MV-4-11 (cell line): ENCODE data around the gene EMILIN3.

Experiments
- DNase-seq: peaks from one replicate; lab custom pipeline; 2025; lab: John Stamatoyannopoulos, UW

EMILIN3 gene

GRCh38 chr20:41316602-41317545, 49.7 kb downstream of the EMILIN3 start:
- DNase-seq = peak; percentile 25

DNA sequence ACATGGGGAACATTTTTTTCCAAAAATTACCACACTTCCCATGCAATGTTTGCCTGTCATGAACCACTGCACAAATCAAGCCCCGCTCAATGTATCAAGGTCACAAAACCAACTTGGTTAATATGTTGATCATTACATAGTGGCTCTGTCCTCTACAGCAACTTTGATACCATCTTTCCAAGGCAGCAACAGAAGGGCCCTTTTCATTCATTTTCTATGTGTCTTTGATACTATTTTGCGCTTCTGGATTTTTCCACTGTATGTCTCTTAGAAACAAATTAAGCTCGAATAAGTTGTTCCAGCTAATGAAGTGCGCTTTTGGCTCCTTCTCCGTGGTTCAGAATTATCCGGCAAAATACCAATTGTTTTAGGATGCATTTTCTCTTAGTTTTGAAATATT, 50.6 kb downstream of the EMILIN3 start:
- no peak for DNase-seq

DNA sequence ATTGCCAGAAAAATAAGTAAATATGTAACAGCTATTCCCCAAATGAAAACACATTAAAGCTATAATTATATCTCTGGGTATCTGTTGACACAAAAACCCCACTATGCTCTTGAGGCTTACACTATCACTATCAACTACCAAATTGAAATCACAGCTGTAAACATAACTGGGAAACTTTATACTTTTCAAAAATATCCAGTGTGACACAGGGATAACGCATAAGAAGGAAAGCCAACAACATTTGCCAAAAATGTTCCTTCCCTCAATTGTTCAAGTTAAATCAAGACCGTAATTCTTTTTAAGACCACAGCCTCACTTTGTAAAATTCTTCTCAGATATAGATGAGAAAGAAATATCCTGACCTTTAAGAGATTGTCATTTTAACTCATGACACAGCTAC, 52.2 kb downstream of the EMILIN3 start:
- DNase-seq = no peak

DNA sequence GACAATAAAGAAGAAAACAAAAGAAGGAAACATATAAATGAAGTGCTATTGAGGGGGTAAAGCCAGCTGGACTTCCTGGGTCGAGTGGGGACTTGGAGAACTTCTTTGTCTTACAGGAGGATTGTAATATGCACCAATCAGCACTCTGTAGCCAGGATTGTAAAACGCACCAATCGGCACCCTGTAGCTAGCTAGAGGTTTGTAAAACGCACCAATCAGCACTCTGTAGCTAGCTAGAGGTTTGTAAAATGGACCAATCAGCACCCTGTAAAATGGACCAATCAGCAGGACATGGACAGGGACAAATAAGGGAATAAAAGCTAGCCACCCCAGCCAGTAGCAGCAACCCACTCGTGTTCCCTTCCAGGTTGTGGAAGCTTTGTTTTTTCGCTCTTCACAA, 54.6 kb downstream of the EMILIN3 start:
- DNase-seq = peak; percentile 5
